HepG2 (cell line): ENCODE results near the gene SRSF6. TPM values are rescaled to one million over a fixed set of nuclear protein-coding genes. Genes with fewer than 3 reads are reported as not detected.
A peak's percentile ranks its signal among the peaks of the same experiment; 100 is the strongest.

Experiments
- ESRRA ChIP-seq: sonication (generic); formaldehyde crosslinking; IDR thresholded peaks from 2 replicates; pipeline ENCODE4 v1.5.1; 2020; ENCODE audit warnings: mild to moderate bottlenecking, low read depth, missing genetic modification reagents
- FOXO4 ChIP-seq: sonication (generic); formaldehyde crosslinking; conservative IDR thresholded peaks from 2 replicates; pipeline ENCODE4 v1.8.1; 2023; ENCODE audit warnings: missing genetic modification reagents
- HNF1B ChIP-seq: sonication (generic); formaldehyde crosslinking; IDR thresholded peaks from 2 replicates; pipeline ENCODE4 v1.5.1; 2020; ENCODE audit warnings: mild to moderate bottlenecking, moderate library complexity, missing genetic modification reagents
- KLF13 ChIP-seq: sonication (generic); formaldehyde crosslinking; IDR thresholded peaks from 2 replicates; pipeline ENCODE4 v1.4.0; 2020; ENCODE audit warnings: mild to moderate bottlenecking, missing genetic modification reagents
- MED13 ChIP-seq: sonication (generic); formaldehyde crosslinking; IDR thresholded peaks from 2 replicates; pipeline ENCODE4 v1.5.0; 2020; ENCODE audit warnings: missing genetic modification reagents
- MLX ChIP-seq: IDR thresholded peaks from 2 replicates; pipeline ENCODE4 v1.6.1; 2016
- MTF1 ChIP-seq: sonication (generic); formaldehyde crosslinking; IDR thresholded peaks from 2 replicates; pipeline ENCODE4 v1.5.0; 2020; ENCODE audit warnings: missing genetic modification reagents
- NFIC ChIP-seq: IDR thresholded peaks from 2 replicates; pipeline ENCODE4 v1.6.1; 2012; ENCODE audit warnings: mild to moderate bottlenecking, low read length, inconsistent platforms
- TRIM24 ChIP-seq: sonication (generic); formaldehyde crosslinking; IDR thresholded peaks from 2 replicates; pipeline ENCODE4 v1.8.0; 2022; ENCODE audit warnings: mild to moderate bottlenecking, missing genetic modification reagents
- ZNF281 ChIP-seq: sonication (generic); formaldehyde crosslinking; IDR thresholded peaks from 2 replicates; pipeline ENCODE4 v1.4.0; 2020; ENCODE audit warnings: missing genetic modification reagents, borderline replicate concordance
- ZNF33B ChIP-seq: sonication (generic); formaldehyde crosslinking; IDR thresholded peaks from 2 replicates; pipeline ENCODE4 v1.5.1; 2020; ENCODE audit warnings: mild to moderate bottlenecking, missing genetic modification reagents
- ZNF512B ChIP-seq: sonication (generic); formaldehyde crosslinking; IDR thresholded peaks from 2 replicates; pipeline ENCODE4 v1.5.1; 2020; ENCODE audit warnings: missing genetic modification reagents, mild to moderate bottlenecking, borderline replicate concordance
- ZNF800 ChIP-seq: sonication (generic); formaldehyde crosslinking; IDR thresholded peaks from 2 replicates; pipeline ENCODE4 v1.4.0; 2020; ENCODE audit warnings: missing genetic modification reagents
- polyA plus RNA-seq, 8 experiments: library from polyadenylated mRNA; depleted of rRNA in 3 of 8; stranded (reverse) in 7 of 8; unstranded in 1 of 8; fragments of >200 nt; fragmentation: Illumina TruSeq in 4 of 8; extraction: Trizol in 4 of 8; gene quantifications; 2 replicates each; pipeline versions ENCODE4 v1.2.1 to v1.2.3, GENCODE V29; 2011 to 2016; ENCODE audit warnings: low read depth in 4 of 8, missing spikeins in 1 of 8, mixed read lengths in 1 of 8; ENCODE audit not compliant: insufficient read depth in 1 of 8
- total RNA-seq, 5 experiments: library from RNA; depleted of rRNA; stranded (reverse); fragments of >200 nt; fragmentation: Illumina TruSeq; extraction: Trizol; gene quantifications; 2 replicates each; pipeline ENCODE4 v1.2.3, GENCODE V29; 2016; ENCODE audit warnings: low read depth in 1 of 5

SRSF6 gene
- total and polyA plus RNA-seq, 2 of the 13 experiments (the other 11 are each of a cell fraction or from before 2014, with no cell fraction given): 156 to 194 TPM

- peak; percentile 81 for TF ChIP-seq ZNF512B
- no peak for TF ChIP-seq HNF1B (CRISPR knock-in tag)
- TF ChIP-seq MTF1 (CRISPR knock-in tag): peak; percentile 51; the same call in 1 of the 2 replicates
- no peak for TF ChIP-seq MLX (CRISPR knock-in tag)
- TF ChIP-seq ZNF281 (CRISPR knock-in tag): no peak
- TF ChIP-seq ESRRA (CRISPR knock-in tag): no peak
- peak; percentile 94; the same call in 1 of the 2 replicates for TF ChIP-seq FOXO4 (CRISPR knock-in tag)
- TF ChIP-seq NFIC: no peak
- TF ChIP-seq MED13 (CRISPR knock-in tag): 0 out of 2 replicates have a peak, but pooled peaks have one; percentile 33
- TF ChIP-seq ZNF800 (CRISPR knock-in tag): peak; percentile 17; the same call in 1 of the 2 replicates
- TF ChIP-seq KLF13: peak; percentile 37; the same call in 1 of the 2 replicates
- no peak for TF ChIP-seq ZNF33B
- TF ChIP-seq TRIM24 (CRISPR knock-in tag): no peak
These were observed 672 bp upstream of the SRSF6 start (continued) for GRCh38 chr20:43456809-43457639.
